Keratinocyte (primary cell): ENCODE measurements around the gene ARHGAP15. TPM values are rescaled to one million over a fixed set of nuclear protein-coding genes. Genes with fewer than 3 reads are reported as not detected.

Source experiments
- DNase-seq: peaks from one replicate; pipeline ENCODE4 v3.0.0-alpha.2; 2011; ENCODE audit warnings: low read depth, missing footprints, low spot score
- FAIRE-seq: peaks from 2 replicates; lab custom pipeline; 2011; peaks lifted over from hg19 to GRCh38; lab: Jason Lieb, UNC
- H2AFZ ChIP-seq: 2 replicates; pipeline ENCODE4 v1.6.0; 2012; ENCODE audit warnings: low read length, control low read depth, inconsistent platforms; ENCODE audit not compliant: control insufficient read depth
- H3K27ac ChIP-seq: 2 replicates; pipeline ENCODE4 v1.5.1; 2011; ENCODE audit warnings: low read length; ENCODE audit not compliant: control insufficient read depth, insufficient read depth
- H3K27me3 ChIP-seq: 3 replicates; pipeline ENCODE4 v1.6.0; 2011; ENCODE audit warnings: low read length; ENCODE audit not compliant: control insufficient read depth, insufficient read depth; ENCODE audit errors: extremely low read depth
- H3K36me3 ChIP-seq, 2 experiments: 2 replicates in 1 of 2; 3 replicates in 1 of 2; pipeline ENCODE4 v1.5.1; 2011; ENCODE audit warnings: low read length in 2 of 2, mild to moderate bottlenecking in 1 of 2; ENCODE audit not compliant: control insufficient read depth in 2 of 2, insufficient read depth in 2 of 2; ENCODE audit errors: extremely low read depth in 1 of 2
- H3K4me1 ChIP-seq: 3 replicates; pipeline ENCODE4 v1.5.1; 2011; ENCODE audit warnings: low read length; ENCODE audit not compliant: control insufficient read depth, insufficient read depth; ENCODE audit errors: extremely low read depth
- H3K4me2 ChIP-seq: 3 replicates; pipeline ENCODE4 v1.6.0; 2011; ENCODE audit warnings: low read depth, low read length; ENCODE audit not compliant: control insufficient read depth, insufficient read depth; ENCODE audit errors: extremely low read depth
- H3K4me3 ChIP-seq, 3 experiments: fragments of 200-600 bp in 1 of 3; sonication (generic) in 1 of 3; 2 replicates in 2 of 3; 3 replicates in 1 of 3; pipeline ENCODE4 v1.5.1; 2011 to 2016; ENCODE audit warnings: low read length in 3 of 3, mild to moderate bottlenecking in 3 of 3, control low read depth in 2 of 3, inconsistent platforms in 1 of 3, low read depth in 1 of 3, mixed read lengths in 1 of 3, mixed run types in 1 of 3, moderate library complexity in 1 of 3; ENCODE audit not compliant: control insufficient read depth in 2 of 3, insufficient read depth in 2 of 3; ENCODE audit errors: extremely low read depth in 1 of 3
- H3K79me2 ChIP-seq: 2 replicates; pipeline ENCODE4 v1.6.0; 2012; ENCODE audit warnings: low read length; ENCODE audit not compliant: control insufficient read depth, insufficient read depth
- H3K9ac ChIP-seq: 3 replicates; pipeline ENCODE4 v1.6.0; 2011; ENCODE audit warnings: low read length; ENCODE audit not compliant: control insufficient read depth, insufficient read depth; ENCODE audit errors: extremely low read depth
- H3K9me1 ChIP-seq: 3 replicates; pipeline ENCODE4 v1.6.0; 2011; ENCODE audit warnings: low read length; ENCODE audit not compliant: control insufficient read depth, insufficient read depth; ENCODE audit errors: extremely low read depth
- H3K9me3 ChIP-seq: 2 replicates; pipeline ENCODE4 v1.5.1; 2012; ENCODE audit warnings: low read depth, low read length; ENCODE audit not compliant: control insufficient read depth
- H4K20me1 ChIP-seq: 3 replicates; pipeline ENCODE4 v1.6.0; 2011; ENCODE audit warnings: low read length; ENCODE audit not compliant: control insufficient read depth, insufficient read depth; ENCODE audit errors: extremely low read depth
- CTCF ChIP-seq, 3 experiments: IDR thresholded peaks in 1 of 3; conservative IDR thresholded peaks in 1 of 3; optimal IDR thresholded peaks in 1 of 3; 2 replicates in 2 of 3; 3 replicates in 1 of 3; pipeline versions ENCODE3 to v1.5.1; 2011; ENCODE audit warnings: low read length in 3 of 3, mild to moderate bottlenecking in 3 of 3, moderate library complexity in 2 of 3, control low read depth in 1 of 3, inconsistent platforms in 1 of 3; ENCODE audit not compliant: insufficient read depth in 2 of 3; ENCODE audit errors: extremely low read depth in 1 of 3
- EZH2 ChIP-seq: IDR thresholded peaks from one replicate; pipeline ENCODE4 v1.6.1; 2012; ENCODE audit warnings: inconsistent platforms, mild to moderate bottlenecking, low read length, moderate library complexity
- dilution Hi-C: fragments of 300-500 bp; cut with MboI; formaldehyde crosslinking; loops from one replicate; pipeline ENCODE4 v1.7.0; 2020; ENCODE audit warnings: low sequenced_read_pairs; ENCODE audit not compliant: extremely low pct_ligation_motif_present
- polyA plus RNA-seq, 5 experiments: library from polyadenylated mRNA; depleted of rRNA in 3 of 5; stranded (reverse) in 3 of 5; stranded (forward) in 1 of 5; unstranded in 1 of 5; fragments of >200 nt; gene quantifications; 1 replicate in 1 of 5; 2 replicates in 3 of 5; 3 replicates in 1 of 5; pipeline versions ENCODE4 v1.2.1 to v1.2.3, GENCODE V29; 2011 to 2012; ENCODE audit warnings: missing spikeins in 2 of 5, low read depth in 1 of 5, low replicate concordance in 1 of 5

The ARHGAP15 gene
- polyA plus RNA-seq, 1 donor (not counting 4 experiments of a cell fraction or from before 2014, with no cell fraction given), result not detected

- H3K9me3 ChIP-seq, result no peaks in the 10 kb centered on the region
- dilution Hi-C loops, result no loop called here
- no peaks in the 10 kb centered on the region for H3K36me3 ChIP-seq
- no peak for DNase-seq
- H3K9ac ChIP-seq, result no peak overlapping the region
- H3K79me2 ChIP-seq, result no peaks in the 10 kb centered on the region
- no peak for TF ChIP-seq EZH2
- TF ChIP-seq CTCF (optimal IDR thresholded peaks at IDR 0.05 in 1 of 3, IDR thresholded peaks at IDR 0.05 in 1 of 3, conservative IDR thresholded peaks at IDR 0.05 in 1 of 3; ENCODE audit: extremely low read depth in 1 of 3, insufficient read depth in 2 of 3, low read length in 3 of 3), result no peak
- no peak for FAIRE-seq
- no peaks in the 10 kb centered on the region for H3K27me3 ChIP-seq
- peaks cover 2% of the 10 kb centered on the region for H3K4me1 ChIP-seq
- H3K9me1 ChIP-seq, result no peaks in the 10 kb centered on the region
- H3K4me2 ChIP-seq, result no peak overlapping the region
- H2AFZ ChIP-seq, result no peak overlapping the region
- no peak overlapping the region for H3K4me3 ChIP-seq
- no peak overlapping the region for H3K27ac ChIP-seq
- H4K20me1 ChIP-seq, result no peaks in the 10 kb centered on the region
These were observed 322.5 kb downstream of the ARHGAP15 start for GRCh38 chr2:143451642-143452281.

GRCh38 chr2:143452817-143453451 lies 323.7 kb downstream of the ARHGAP15 start:
- Histone ChIP-seq H3K36me3 (no peaks in the 10 kb centered on the region), H3K27ac (no peak overlapping the region), H3K9me3 (no peaks in the 10 kb centered on the region), H3K79me2 (no peaks in the 10 kb centered on the region), H3K9ac (no peak overlapping the region), H3K4me1 (peaks cover 2% of the 10 kb centered on the region), H2AFZ (no peak overlapping the region), H3K27me3 (no peaks in the 10 kb centered on the region), H3K9me1 (no peaks in the 10 kb centered on the region), H3K4me3 (no peak overlapping the region), H4K20me1 (no peaks in the 10 kb centered on the region), H3K4me2 (no peak overlapping the region)
- DNase-seq (no peak), FAIRE-seq (no peak)
- dilution Hi-C loops, result no loop called here
- no peak for TF ChIP-seq CTCF (optimal IDR thresholded peaks at IDR 0.05 in 1 of 3, IDR thresholded peaks at IDR 0.05 in 1 of 3, conservative IDR thresholded peaks at IDR 0.05 in 1 of 3; ENCODE audit: extremely low read depth in 1 of 3, insufficient read depth in 2 of 3, low read length in 3 of 3)
- no peak for TF ChIP-seq EZH2
